ENCODE results near the gene TMEM61.

DNA sequence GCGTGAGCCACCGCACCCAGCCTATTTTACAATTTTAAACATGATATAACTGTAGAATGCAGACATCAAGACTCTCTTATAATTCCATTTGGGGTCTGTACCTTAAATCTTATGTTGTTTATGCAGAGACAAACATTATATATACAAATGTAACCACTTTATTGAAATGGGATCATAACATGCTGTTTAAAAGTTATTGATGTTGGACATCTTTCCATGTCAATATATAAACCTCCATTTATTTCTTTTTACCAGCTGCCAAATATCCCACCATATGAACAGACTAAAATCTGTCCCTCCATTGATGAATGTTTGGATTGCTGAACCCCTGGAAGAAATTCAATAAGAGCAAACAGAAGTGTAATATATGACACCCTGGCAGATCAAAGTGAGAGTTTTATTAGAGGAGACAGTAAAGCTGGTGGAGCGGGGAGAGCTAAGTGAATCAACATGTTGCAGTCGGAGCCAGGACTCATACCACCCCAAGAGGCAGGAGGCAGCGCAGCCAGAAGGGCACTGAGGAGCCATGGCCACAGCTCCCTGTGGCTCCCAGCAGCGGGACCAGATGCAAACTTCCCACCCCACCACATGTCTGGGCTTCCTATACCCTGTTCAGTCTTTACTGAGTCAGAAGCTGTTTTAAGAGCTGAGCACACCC lies 54.2 kb downstream of the TMEM61 start:
- TF ChIP-seq, protein P1, sequence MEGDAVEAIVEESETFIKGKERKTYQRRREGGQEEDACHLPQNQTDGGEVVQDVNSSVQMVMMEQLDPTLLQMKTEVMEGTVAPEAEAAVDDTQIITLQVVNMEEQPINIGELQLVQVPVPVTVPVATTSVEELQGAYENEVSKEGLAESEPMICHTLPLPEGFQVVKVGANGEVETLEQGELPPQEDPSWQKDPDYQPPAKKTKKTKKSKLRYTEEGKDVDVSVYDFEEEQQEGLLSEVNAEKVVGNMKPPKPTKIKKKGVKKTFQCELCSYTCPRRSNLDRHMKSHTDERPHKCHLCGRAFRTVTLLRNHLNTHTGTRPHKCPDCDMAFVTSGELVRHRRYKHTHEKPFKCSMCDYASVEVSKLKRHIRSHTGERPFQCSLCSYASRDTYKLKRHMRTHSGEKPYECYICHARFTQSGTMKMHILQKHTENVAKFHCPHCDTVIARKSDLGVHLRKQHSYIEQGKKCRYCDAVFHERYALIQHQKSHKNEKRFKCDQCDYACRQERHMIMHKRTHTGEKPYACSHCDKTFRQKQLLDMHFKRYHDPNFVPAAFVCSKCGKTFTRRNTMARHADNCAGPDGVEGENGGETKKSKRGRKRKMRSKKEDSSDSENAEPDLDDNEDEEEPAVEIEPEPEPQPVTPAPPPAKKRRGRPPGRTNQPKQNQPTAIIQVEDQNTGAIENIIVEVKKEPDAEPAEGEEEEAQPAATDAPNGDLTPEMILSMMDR (conservative IDR thresholded peaks at IDR 0.05; ENCODE audit: low read depth, low read length), result no peak
- TF ChIP-seq EZH2phosphoT487 (IDR thresholded peaks at IDR 0.05; ENCODE audit: borderline replicate concordance, low read length), result no peak
- no peak for TF ChIP-seq EZH2 (IDR thresholded peaks at IDR 0.05; ENCODE audit: low read length, unreplicated experiment)

All from PC-3 (cell line).